HCT116 (cell line): Measurements from ENCODE around the gene TMEM181. TPM values are rescaled to one million over a fixed set of nuclear protein-coding genes. Genes with fewer than 3 reads are reported as not detected.

ENCODE experiments used
- ATAC-seq: fragments of 200-7000 bp; cut with Tn5 transposase; 2 replicates; pipeline ENCODE4 v1.9.1; 2020; ENCODE audit warnings: mild to moderate bottlenecking, moderate library complexity
- BruUV-seq: library from RNA; stranded (reverse); fragments of 400-500 nt; replicated peaks from 2 replicates; lab custom pipeline; 2021; lab: Mats Ljungman, UMichigan
- CTCF ChIA-PET: fragments of 300-600 bp; sonication (Branson Sonifier 250); formaldehyde crosslinking; loops from one replicate; lab custom pipeline; 2021; ENCODE audit warnings: antibody characterized with exemption; lab: Charles Lee
- POLR2A ChIA-PET: fragments of 300-600, 350-600 bp; sonication (Branson Sonifier 250); formaldehyde crosslinking; loops from one replicate; lab custom pipeline; 2021; ENCODE audit warnings: antibody characterized with exemption; lab: Charles Lee
- RAD21 ChIA-PET, 2 experiments: fragments of 300-600 bp; sonication (Branson Sonifier 250); formaldehyde crosslinking; loops; one replicate each; lab custom pipeline; 2023; ENCODE audit warnings: low total read pairs in 2 of 2; ENCODE audit not compliant: uncharacterized antibody in 2 of 2, unreplicated experiment in 2 of 2, low non-redundant PET in 1 of 2; lab: Charles Lee
- DNase-seq: peaks from one replicate; pipeline ENCODE4 v3.0.0-alpha.2; 2010; ENCODE audit warnings: low read depth, low spot score
- H2AFZ ChIP-seq: fragments of 200-600 bp; shearing (Covaris generic), sonication (generic); 2 replicates; pipeline ENCODE4 v1.6.1; 2017; ENCODE audit warnings: low read depth, mixed run types, mixed read lengths, antibody characterized with exemption, low read length; ENCODE audit not compliant: poor library complexity, severe bottlenecking
- H3K27ac ChIP-seq: 2 replicates; pipeline ENCODE4 v1.5.1; 2012; ENCODE audit warnings: low read depth, low read length
- H3K27me3 ChIP-seq: fragments of 200-600 bp; sonication (generic); 2 replicates; pipeline ENCODE4 v1.6.1; 2016; ENCODE audit warnings: mixed run types, low read length, mixed read lengths; ENCODE audit not compliant: insufficient read depth
- H3K36me3 ChIP-seq, 2 experiments: fragments of 200-500 bp in 1 of 2; fragments of 200-600 bp in 1 of 2; sonication (Bioruptor generic) in 1 of 2; sonication (generic) in 1 of 2; 2 replicates each; pipeline versions ENCODE4 v1.5.1 to v1.6.1; 2014 to 2016; ENCODE audit warnings: low read length in 2 of 2, inconsistent platforms in 1 of 2, mixed read lengths in 1 of 2, mixed run types in 1 of 2; ENCODE audit not compliant: insufficient read depth in 2 of 2, control insufficient read depth in 1 of 2
- H3K4me1 ChIP-seq, 2 experiments: fragments of 200-600 bp in 1 of 2; sonication (generic) in 1 of 2; 2 replicates each; pipeline versions ENCODE4 v1.5.1 to v1.6.1; 2012 to 2017; ENCODE audit warnings: low read length in 2 of 2, inconsistent platforms in 1 of 2, mild to moderate bottlenecking in 1 of 2, mixed read lengths in 1 of 2, mixed run types in 1 of 2, moderate library complexity in 1 of 2; ENCODE audit not compliant: insufficient read depth in 2 of 2, control insufficient read depth in 1 of 2
- H3K4me2 ChIP-seq: fragments of 200-600 bp; sonication (generic); 2 replicates; pipeline ENCODE4 v1.6.1; 2017; ENCODE audit warnings: mixed run types, low read length, mixed read lengths
- H3K4me3 ChIP-seq, 2 experiments: fragments of 200-600 bp in 1 of 2; sonication (generic) in 1 of 2; replicated peaks in 1 of 2; 2 replicates each; pipeline ENCODE4 v1.5.1; 2011 to 2016; ENCODE audit warnings: low read length in 2 of 2, control low read depth in 1 of 2, low read depth in 1 of 2, mild to moderate bottlenecking in 1 of 2, mixed read lengths in 1 of 2, mixed run types in 1 of 2
- H3K79me2 ChIP-seq: fragments of 200-600 bp; sonication (generic); 2 replicates; pipeline ENCODE4 v1.6.1; 2017; ENCODE audit warnings: mild to moderate bottlenecking, mixed run types, low read length, moderate library complexity, mixed read lengths; ENCODE audit not compliant: insufficient read depth
- H3K9ac ChIP-seq: fragments of 200-600 bp; sonication (generic); 2 replicates; pipeline ENCODE4 v1.6.1; 2016; ENCODE audit warnings: low read length, mixed read lengths
- H3K9me2 ChIP-seq: fragments of 200-600 bp; sonication (generic), shearing (Covaris generic); 2 replicates; pipeline ENCODE4 v1.6.1; 2017; ENCODE audit warnings: mixed run types, mild to moderate bottlenecking, moderate library complexity; ENCODE audit not compliant: insufficient read depth
- H3K9me3 ChIP-seq, 2 experiments: fragments of 200-500 bp in 1 of 2; fragments of 200-600 bp in 1 of 2; sonication (Bioruptor generic) in 1 of 2; sonication (generic) in 1 of 2; 2 replicates each; pipeline ENCODE4 v1.6.1; 2014 to 2017; ENCODE audit warnings: low read length in 2 of 2, mixed read lengths in 2 of 2, inconsistent platforms in 1 of 2, low read depth in 1 of 2, mild to moderate bottlenecking in 1 of 2, mixed run types in 1 of 2, moderate library complexity in 1 of 2; ENCODE audit not compliant: control insufficient read depth in 1 of 2, insufficient read depth in 1 of 2
- H4K20me1 ChIP-seq: fragments of 200-600 bp; sonication (generic), shearing (Covaris generic); 2 replicates; pipeline ENCODE4 v1.6.1; 2017; ENCODE audit warnings: mixed run types, mild to moderate bottlenecking, moderate library complexity; ENCODE audit not compliant: insufficient read depth
- ATF3 ChIP-seq: IDR thresholded peaks from 2 replicates; pipeline ENCODE4 v1.6.1; 2012
- CTCF ChIP-seq, 3 experiments: fragments of 200-600 bp in 1 of 3; sonication (generic) in 1 of 3; IDR thresholded peaks in 2 of 3; conservative IDR thresholded peaks in 1 of 3; 2 replicates each; pipeline ENCODE4 v1.5.1; 2012 to 2017; ENCODE audit warnings: low read depth in 2 of 3, low read length in 2 of 3, antibody characterized with exemption in 1 of 3, borderline replicate concordance in 1 of 3, control low read depth in 1 of 3, mild to moderate bottlenecking in 1 of 3, mixed read lengths in 1 of 3, mixed run types in 1 of 3, moderate library complexity in 1 of 3; ENCODE audit not compliant: insufficient read depth in 1 of 3
- POLR2A ChIP-seq: IDR thresholded peaks from 2 replicates; pipeline ENCODE4 v1.7.0; 2011; ENCODE audit warnings: borderline replicate concordance; ENCODE audit not compliant: insufficient read depth, insufficient read length; ENCODE audit errors: extremely low read depth
- RAD21 ChIP-seq: IDR thresholded peaks from 2 replicates; pipeline ENCODE4 v1.6.1; 2012; ENCODE audit warnings: low read depth, mild to moderate bottlenecking
- REST ChIP-seq: IDR thresholded peaks from 2 replicates; pipeline ENCODE4 v1.6.1; 2012; ENCODE audit warnings: low read depth
- SP1 ChIP-seq: IDR thresholded peaks from 2 replicates; pipeline ENCODE4 v1.6.1; 2012; ENCODE audit warnings: low read depth
- TCF7L2 ChIP-seq: IDR thresholded peaks from 2 replicates; pipeline ENCODE4 v1.7.0; 2011; ENCODE audit warnings: borderline replicate concordance, inconsistent platforms; ENCODE audit not compliant: insufficient read depth, insufficient read length; ENCODE audit errors: extremely low read depth
- ZBTB33 ChIP-seq: IDR thresholded peaks from 2 replicates; pipeline ENCODE4 v1.6.1; 2011; ENCODE audit warnings: mild to moderate bottlenecking, low read length, moderate library complexity; ENCODE audit not compliant: insufficient replicate concordance; ENCODE audit errors: extremely low read depth
- ZFX ChIP-seq: fragments of 450-650 bp; IDR thresholded peaks from 2 replicates; pipeline ENCODE4 v1.6.1; 2017
- intact Hi-C: fragments of 100-400 bp; cut with micrococcal nuclease; formaldehyde crosslinking; loops from 2 replicates; pipeline ENCODE4 v1.10.0; 2022
- total RNA-seq: library from RNA; stranded (reverse); gene quantifications from one replicate; pipeline ENCODE4 v1.2.1, GENCODE V29; 2021; ENCODE audit not compliant: unreplicated experiment

Gene TMEM181
- total RNA-seq, 1 experiment from 2014 or later, result 34.4 TPM

- peak in 2 of 3 experiments; percentile 29 to 33; a peak in 3 of 6 replicates for TF ChIP-seq CTCF (IDR thresholded peaks at IDR 0.05 in 2 of 3, conservative IDR thresholded peaks at IDR 0.05 in 1 of 3; ENCODE audit: borderline replicate concordance in 1 of 3, insufficient read depth in 1 of 3, low read depth in 2 of 3, low read length in 2 of 3)
- TF ChIP-seq POLR2A, result no peak
- Histone ChIP-seq H3K27me3 (no peaks in the 10 kb centered on the region), H3K4me2 (no peak overlapping the region), H3K9me2 (no peaks in the 10 kb centered on the region), H3K4me3 (no peak overlapping the region), H3K27ac (no peak overlapping the region), H3K9me3 (no peaks in the 10 kb centered on the region), H2AFZ (no peak overlapping the region), H4K20me1 (0 out of 2 replicates have a peak, but pooled peaks cover 4% of the 10 kb centered on the region), H3K4me1 (peaks cover 6 to 14% of the 10 kb centered on the region in 2 experiments; a peak in 3 of 4 replicates), H3K79me2 (peaks cover 95% of the 10 kb centered on the region), H3K36me3 (no peaks in the 10 kb centered on the region), H3K9ac (no peak overlapping the region)
- ChIA-PET RAD21 (no interaction called here), CTCF (no interaction called here), POLR2A (no interaction called here)
- intact Hi-C loops, result no loop called here
- BruUV-seq, result no TSS peak
- ATAC-seq (peak; percentile 51; the same call in 1 of the 2 replicates), DNase-seq (no peak)
Measured at GRCh38 chr6:158565482-158566040, 5.7 kb downstream of the TMEM181 start.

GRCh38 chr6:158566207-158566818, 6.4 kb downstream of the TMEM181 start:
- Histone ChIP-seq H3K9me3 (no peaks in the 10 kb centered on the region), H3K9me2 (no peaks in the 10 kb centered on the region), H3K27me3 (no peaks in the 10 kb centered on the region), H3K9ac (no peak overlapping the region), H3K36me3 (no peaks in the 10 kb centered on the region), H3K27ac (no peak overlapping the region), H4K20me1 (0 out of 2 replicates have a peak, but pooled peaks cover 4% of the 10 kb centered on the region), H3K4me2 (no peak overlapping the region), H3K4me3 (no peak overlapping the region), H3K79me2 (peaks cover 90% of the 10 kb centered on the region), H2AFZ (no peak overlapping the region), H3K4me1 (peaks cover 2 to 6% of the 10 kb centered on the region in 2 experiments; a peak in 3 of 4 replicates)
- no TSS peak for BruUV-seq
- ChIA-PET POLR2A (no interaction called here), CTCF (no interaction called here), RAD21 (no interaction called here)
- no peak for DNase-seq
- no peak for ATAC-seq
- intact Hi-C loops, result no loop called here
- no peak for TF ChIP-seq REST
- TF ChIP-seq RAD21, result no peak
- TF ChIP-seq ATF3, result no peak
- no peak for TF ChIP-seq TCF7L2
- no peak for TF ChIP-seq SP1
- no peak for TF ChIP-seq ZFX
- no peak for TF ChIP-seq ZBTB33
